ENCODE results near the gene ITIH3. TPM values are rescaled to one million over a fixed set of nuclear protein-coding genes. Genes with fewer than 3 reads are reported as not detected.

ITIH3 gene
- total and polyA plus RNA-seq, 2 donors from 2014 or later, result 2.1 to 2.3 TPM

- no peak overlapping the region for H3K27ac ChIP-seq (ENCODE audit: low read depth in 2 of 2, low read length in 2 of 2)
- H3K27me3 ChIP-seq (ENCODE audit: control insufficient read depth, insufficient read depth, low read length), result no peaks in the 10 kb centered on the region
- no peak overlapping the region for H3K9ac ChIP-seq (ENCODE audit: low read length in 3 of 3)
- no peak overlapping the region for H3K4me3 ChIP-seq (ENCODE audit: low read length in 3 of 3)
- DNase-seq (peak in 3 of 5 donors; percentile 25 to 28 (median 28)), FAIRE-seq (no peak)
- TF ChIP-seq, protein P1, sequence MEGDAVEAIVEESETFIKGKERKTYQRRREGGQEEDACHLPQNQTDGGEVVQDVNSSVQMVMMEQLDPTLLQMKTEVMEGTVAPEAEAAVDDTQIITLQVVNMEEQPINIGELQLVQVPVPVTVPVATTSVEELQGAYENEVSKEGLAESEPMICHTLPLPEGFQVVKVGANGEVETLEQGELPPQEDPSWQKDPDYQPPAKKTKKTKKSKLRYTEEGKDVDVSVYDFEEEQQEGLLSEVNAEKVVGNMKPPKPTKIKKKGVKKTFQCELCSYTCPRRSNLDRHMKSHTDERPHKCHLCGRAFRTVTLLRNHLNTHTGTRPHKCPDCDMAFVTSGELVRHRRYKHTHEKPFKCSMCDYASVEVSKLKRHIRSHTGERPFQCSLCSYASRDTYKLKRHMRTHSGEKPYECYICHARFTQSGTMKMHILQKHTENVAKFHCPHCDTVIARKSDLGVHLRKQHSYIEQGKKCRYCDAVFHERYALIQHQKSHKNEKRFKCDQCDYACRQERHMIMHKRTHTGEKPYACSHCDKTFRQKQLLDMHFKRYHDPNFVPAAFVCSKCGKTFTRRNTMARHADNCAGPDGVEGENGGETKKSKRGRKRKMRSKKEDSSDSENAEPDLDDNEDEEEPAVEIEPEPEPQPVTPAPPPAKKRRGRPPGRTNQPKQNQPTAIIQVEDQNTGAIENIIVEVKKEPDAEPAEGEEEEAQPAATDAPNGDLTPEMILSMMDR (IDR thresholded peaks at IDR 0.05; ENCODE audit: borderline replicate concordance, extremely low read depth, insufficient read depth), result no peak
- peaks cover 0 to 4% (median 0%) of the 10 kb centered on the region in 3 donors for H3K4me1 ChIP-seq (ENCODE audit: control insufficient read depth in 2 of 3, insufficient read depth in 2 of 3, low read depth in 1 of 3, low read length in 3 of 3)
- no peaks in the 10 kb centered on the region for H3K9me3 ChIP-seq (ENCODE audit: control insufficient read depth in 2 of 3, insufficient read depth in 1 of 3, low read length in 3 of 3)
- peaks cover 0 to 36% (median 20%) of the 10 kb centered on the region in 3 donors for H3K36me3 ChIP-seq (ENCODE audit: control insufficient read depth in 2 of 3, insufficient read depth in 3 of 3, low read length in 3 of 3)
- intact Hi-C loops (cut with DNase I), result no loop called here
These were observed 51.9 kb downstream of the ITIH3 start for GRCh38 chr3:52846432-52846965.

DNA sequence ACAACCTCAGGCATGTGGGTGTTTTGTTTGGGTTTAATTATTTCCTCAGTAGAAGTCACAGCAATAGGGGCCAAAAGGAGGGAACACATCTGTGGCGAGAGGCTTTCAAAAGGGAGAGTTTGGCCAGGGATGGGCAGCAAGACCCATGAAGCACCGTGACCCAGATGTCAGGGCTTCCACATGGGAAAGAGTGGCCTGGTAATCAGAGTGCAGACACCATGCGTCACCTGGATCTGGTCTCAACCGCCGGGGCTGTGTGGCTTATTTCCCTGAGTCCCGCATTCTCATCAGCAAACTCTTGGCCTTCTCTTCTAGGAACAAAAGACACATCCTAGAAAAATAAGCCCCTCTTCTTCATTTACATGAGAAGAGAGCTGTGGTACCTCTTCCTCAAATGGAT lies 52.6 kb downstream of the ITIH3 start:
- no peak for FAIRE-seq
- peak in 1 of 5 donors; percentile 43 for DNase-seq
- peaks cover 0 to 4% (median 0%) of the 10 kb centered on the region in 3 donors for H3K4me1 ChIP-seq (ENCODE audit: control insufficient read depth in 2 of 3, insufficient read depth in 2 of 3, low read depth in 1 of 3, low read length in 3 of 3)
- no peak overlapping the region for H3K27ac ChIP-seq (ENCODE audit: low read depth in 2 of 2, low read length in 2 of 2)
- no peaks in the 10 kb centered on the region for H3K27me3 ChIP-seq (ENCODE audit: control insufficient read depth, insufficient read depth, low read length)
- intact Hi-C loops (cut with DNase I), result no loop called here
- TF ChIP-seq, protein P1 (IDR thresholded peaks at IDR 0.05; ENCODE audit: borderline replicate concordance, extremely low read depth, insufficient read depth), result no peak
- no peak overlapping the region for H3K4me3 ChIP-seq (ENCODE audit: low read length in 3 of 3)
- no peak overlapping the region for H3K9ac ChIP-seq (ENCODE audit: low read length in 3 of 3)
- H3K9me3 ChIP-seq (ENCODE audit: control insufficient read depth in 2 of 3, insufficient read depth in 1 of 3, low read length in 3 of 3), result no peaks in the 10 kb centered on the region
- peaks cover 2 to 36% (median 20%) of the 10 kb centered on the region in 3 donors for H3K36me3 ChIP-seq (ENCODE audit: control insufficient read depth in 2 of 3, insufficient read depth in 3 of 3, low read length in 3 of 3)

DNA sequence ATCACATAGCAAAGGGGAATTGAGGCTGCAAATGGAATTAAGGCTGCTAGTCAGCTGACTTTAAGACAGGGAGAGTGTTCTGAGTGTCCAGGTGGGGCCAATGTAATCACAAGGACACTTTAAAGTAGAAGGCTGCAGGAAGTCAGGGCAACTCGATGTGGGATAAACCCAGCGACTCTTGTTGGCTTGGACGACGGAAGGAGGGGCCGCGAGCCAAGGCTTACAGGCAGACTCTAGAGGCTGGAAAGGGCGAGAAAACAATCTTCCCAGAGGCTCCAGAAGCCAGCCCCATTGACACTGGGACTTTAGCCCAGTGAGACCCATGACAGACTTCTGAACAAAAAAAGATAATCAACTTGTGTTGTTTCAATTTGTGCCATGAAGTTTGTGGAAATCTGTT lies 53.1 kb downstream of the ITIH3 start:
- DNase-seq (no peak), FAIRE-seq (no peak)
- Histone ChIP-seq H3K4me1 (ENCODE audit: control insufficient read depth in 2 of 3, insufficient read depth in 2 of 3, low read depth in 1 of 3, low read length in 3 of 3) (peaks cover 0 to 4% (median 0%) of the 10 kb centered on the region in 3 donors), H3K9me3 (ENCODE audit: control insufficient read depth in 2 of 3, insufficient read depth in 1 of 3, low read length in 3 of 3) (no peaks in the 10 kb centered on the region), H3K9ac (ENCODE audit: low read length in 3 of 3) (no peak overlapping the region), H3K36me3 (ENCODE audit: control insufficient read depth in 2 of 3, insufficient read depth in 3 of 3, low read length in 3 of 3) (peaks cover 2 to 35% (median 17%) of the 10 kb centered on the region in 3 donors), H3K4me3 (ENCODE audit: low read length in 3 of 3) (no peak overlapping the region), H3K27me3 (ENCODE audit: control insufficient read depth, insufficient read depth, low read length) (no peaks in the 10 kb centered on the region), H3K27ac (ENCODE audit: low read depth in 2 of 2, low read length in 2 of 2) (no peak overlapping the region)
- intact Hi-C loops (cut with DNase I), result no loop called here
- TF ChIP-seq, protein P1 (IDR thresholded peaks at IDR 0.05; ENCODE audit: borderline replicate concordance, extremely low read depth, insufficient read depth), result no peak

GRCh38 chr3:52848617-52849016 lies 54.0 kb downstream of the ITIH3 start:
- no peak overlapping the region for H3K4me3 ChIP-seq (ENCODE audit: low read length in 3 of 3)
- TF ChIP-seq, protein P1 (IDR thresholded peaks at IDR 0.05; ENCODE audit: borderline replicate concordance, extremely low read depth, insufficient read depth), result no peak
- FAIRE-seq (no peak), DNase-seq (peak in 1 of 5 donors; percentile 27)
- peaks cover 2 to 39% (median 17%) of the 10 kb centered on the region in 3 donors for H3K36me3 ChIP-seq (ENCODE audit: control insufficient read depth in 2 of 3, insufficient read depth in 3 of 3, low read length in 3 of 3)
- H3K27me3 ChIP-seq (ENCODE audit: control insufficient read depth, insufficient read depth, low read length), result no peaks in the 10 kb centered on the region
- H3K9ac ChIP-seq (ENCODE audit: low read length in 3 of 3), result no peak overlapping the region
- no peak overlapping the region for H3K27ac ChIP-seq (ENCODE audit: low read depth in 2 of 2, low read length in 2 of 2)
- H3K9me3 ChIP-seq (ENCODE audit: control insufficient read depth in 2 of 3, insufficient read depth in 1 of 3, low read length in 3 of 3), result no peaks in the 10 kb centered on the region
- intact Hi-C loops (cut with DNase I), result no loop called here
- peaks cover 0 to 4% (median 0%) of the 10 kb centered on the region in 3 donors for H3K4me1 ChIP-seq (ENCODE audit: control insufficient read depth in 2 of 3, insufficient read depth in 2 of 3, low read depth in 1 of 3, low read length in 3 of 3)
